Type B pancreatic cell (in vitro differentiated cells): Measurements from ENCODE around the gene TNS3. TPM values are rescaled to one million over a fixed set of nuclear protein-coding genes. Genes with fewer than 3 reads are reported as not detected.
A peak's percentile ranks its signal among the peaks of the same experiment; 100 is the strongest.

ENCODE experiments used
- DNase-seq: peaks from one replicate; pipeline ENCODE4 v3.0.0; 2021; ENCODE audit warnings: mixed read lengths; ENCODE audit not compliant: unreplicated experiment; ENCODE audit errors: extremely low spot score
- H3K27ac Mint-ChIP-seq: 2 replicates; pipeline ENCODE4 v1.8.0; 2021; ENCODE audit warnings: mild to moderate bottlenecking, mixed read lengths
- H3K27me3 Mint-ChIP-seq: 2 replicates; pipeline ENCODE4 v1.8.0; 2021; ENCODE audit warnings: mixed read lengths
- H3K36me3 Mint-ChIP-seq: 2 replicates; pipeline ENCODE4 v1.8.0; 2021; ENCODE audit warnings: mixed read lengths
- H3K4me1 Mint-ChIP-seq: one replicate; pipeline ENCODE4 v1.8.0; 2021; ENCODE audit warnings: mixed read lengths; ENCODE audit not compliant: unreplicated experiment
- H3K4me3 Mint-ChIP-seq: 2 replicates; pipeline ENCODE4 v1.8.0; 2021; ENCODE audit warnings: mild to moderate bottlenecking, mixed read lengths
- H3K9me3 Mint-ChIP-seq: 2 replicates; pipeline ENCODE4 v1.8.0; 2021; ENCODE audit warnings: mixed read lengths
- total RNA-seq: library from RNA; stranded (reverse); gene quantifications from 2 replicates; pipeline ENCODE4 v1.2.1, GENCODE V29; 2021; ENCODE audit warnings: low replicate concordance
- TF ChIP-seq, protein P1 (sequence below): fragments of 200-600 bp; sonication (generic); conservative IDR thresholded peaks from 2 replicates; pipeline ENCODE4 v1.5.0; 2021; ENCODE audit warnings: antibody characterized with exemption, mild to moderate bottlenecking

TNS3 gene
- total RNA-seq, 1 donor from 2014 or later, result 138 TPM

DNA sequence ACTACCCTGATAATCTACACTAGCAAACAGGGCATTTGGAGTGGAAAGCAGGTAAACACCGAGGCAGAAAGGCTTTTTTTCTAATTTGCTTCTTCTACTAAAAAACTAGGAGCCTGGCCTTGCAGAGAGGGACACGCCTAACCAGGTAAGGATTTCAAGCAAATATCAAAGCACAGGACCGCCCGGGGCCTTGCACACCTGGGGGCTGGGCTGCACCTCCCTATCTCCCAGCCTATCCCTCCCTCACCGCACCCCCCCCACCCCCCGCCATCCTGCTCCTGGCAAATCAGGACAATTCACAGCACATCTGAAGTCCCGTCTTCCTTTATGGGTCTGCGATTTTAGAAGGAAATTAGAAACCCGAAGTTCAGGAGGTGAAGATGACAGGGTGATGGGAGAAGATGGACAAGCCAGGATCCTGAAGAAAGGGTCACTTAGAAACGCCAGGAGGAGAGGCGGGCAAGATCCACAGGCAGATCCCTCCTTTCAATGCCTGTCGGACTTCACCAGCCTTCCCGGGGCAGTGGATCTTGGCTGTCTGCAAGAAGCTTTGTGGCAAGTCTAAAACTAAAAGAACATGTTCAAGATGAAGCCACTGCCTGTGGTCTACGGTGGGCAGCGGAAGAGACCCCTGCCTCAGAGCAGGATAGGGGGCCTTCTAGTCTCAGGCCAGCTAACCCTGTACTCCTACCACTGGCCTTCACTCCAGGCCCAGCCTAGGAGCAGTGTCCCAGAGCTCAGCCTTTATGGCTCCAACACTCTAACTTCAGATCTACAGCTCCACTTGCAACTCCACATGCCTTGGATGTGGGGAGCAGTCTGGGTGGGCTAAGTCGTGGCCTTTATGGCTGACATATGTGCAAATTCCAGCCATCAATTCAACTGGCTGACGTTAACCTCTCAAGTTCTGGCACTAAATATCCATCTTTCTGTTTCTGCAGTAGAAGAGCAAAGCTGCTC, 43.9 kb downstream of the TNS3 start:
- TF ChIP-seq, protein P1, sequence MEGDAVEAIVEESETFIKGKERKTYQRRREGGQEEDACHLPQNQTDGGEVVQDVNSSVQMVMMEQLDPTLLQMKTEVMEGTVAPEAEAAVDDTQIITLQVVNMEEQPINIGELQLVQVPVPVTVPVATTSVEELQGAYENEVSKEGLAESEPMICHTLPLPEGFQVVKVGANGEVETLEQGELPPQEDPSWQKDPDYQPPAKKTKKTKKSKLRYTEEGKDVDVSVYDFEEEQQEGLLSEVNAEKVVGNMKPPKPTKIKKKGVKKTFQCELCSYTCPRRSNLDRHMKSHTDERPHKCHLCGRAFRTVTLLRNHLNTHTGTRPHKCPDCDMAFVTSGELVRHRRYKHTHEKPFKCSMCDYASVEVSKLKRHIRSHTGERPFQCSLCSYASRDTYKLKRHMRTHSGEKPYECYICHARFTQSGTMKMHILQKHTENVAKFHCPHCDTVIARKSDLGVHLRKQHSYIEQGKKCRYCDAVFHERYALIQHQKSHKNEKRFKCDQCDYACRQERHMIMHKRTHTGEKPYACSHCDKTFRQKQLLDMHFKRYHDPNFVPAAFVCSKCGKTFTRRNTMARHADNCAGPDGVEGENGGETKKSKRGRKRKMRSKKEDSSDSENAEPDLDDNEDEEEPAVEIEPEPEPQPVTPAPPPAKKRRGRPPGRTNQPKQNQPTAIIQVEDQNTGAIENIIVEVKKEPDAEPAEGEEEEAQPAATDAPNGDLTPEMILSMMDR, result no peak
- no peak for DNase-seq
- Mint-ChIP-seq H3K9me3 (no peaks in the 10 kb centered on the region), H3K27ac (peak overlapping the region; percentile 67), H3K4me3 (peak overlapping the region; percentile 75), H3K27me3 (peaks cover 10% of the 10 kb centered on the region), H3K4me1 (peaks cover 58% of the 10 kb centered on the region), H3K36me3 (peaks cover 3% of the 10 kb centered on the region)

DNA sequence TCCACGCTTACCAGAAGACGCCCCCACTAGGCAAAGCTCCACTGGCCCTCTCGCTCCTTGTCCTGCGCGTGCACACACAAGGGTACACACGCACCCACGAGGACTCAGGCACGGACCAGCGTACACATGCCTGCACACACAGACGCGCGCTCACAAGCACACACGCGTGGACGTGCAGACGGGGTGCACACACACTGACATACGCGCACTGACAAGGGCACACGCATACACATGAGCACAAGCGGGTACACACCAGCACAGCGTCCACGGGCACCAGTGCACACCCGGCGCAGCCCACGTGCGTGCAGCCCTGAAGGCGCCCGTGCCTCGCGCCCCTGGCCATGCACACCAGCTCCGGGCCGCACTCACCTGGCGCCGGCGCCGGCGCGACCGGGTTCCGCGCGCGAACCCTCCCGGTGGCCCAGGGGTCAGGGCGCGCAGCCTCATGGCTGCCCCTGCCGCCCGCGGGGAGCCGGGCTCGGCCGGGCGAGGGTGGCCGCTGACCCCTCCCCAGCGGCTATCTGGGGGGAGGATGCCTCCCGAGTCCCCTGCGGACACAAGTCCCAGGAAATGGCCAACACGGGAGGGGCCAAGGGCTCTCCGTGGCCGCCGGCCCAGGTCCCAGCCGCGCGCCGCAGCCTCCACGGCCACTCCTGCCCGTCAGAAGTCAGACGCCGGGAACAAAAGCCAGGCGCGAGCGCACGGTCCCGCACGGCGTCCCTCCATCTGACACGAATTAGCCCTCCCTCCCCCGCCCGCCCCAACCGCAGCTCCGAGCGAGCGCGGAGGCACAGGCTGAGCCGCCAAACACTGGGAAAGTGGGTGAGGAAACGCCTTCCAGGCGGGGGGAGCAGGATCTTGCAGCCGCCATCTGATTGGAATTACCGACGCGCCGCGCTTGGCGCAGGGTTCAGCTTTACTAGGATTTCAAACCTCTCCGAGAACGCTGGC, 45.0 kb downstream of the TNS3 start:
- Mint-ChIP-seq H3K27me3 (peaks cover 10% of the 10 kb centered on the region), H3K4me1 (peaks cover 58% of the 10 kb centered on the region), H3K27ac (peak overlapping the region; percentile 90), H3K36me3 (peaks cover 8% of the 10 kb centered on the region), H3K9me3 (no peaks in the 10 kb centered on the region), H3K4me3 (peak overlapping the region; percentile 95)
- no peak for DNase-seq
- TF ChIP-seq, protein P1, result no peak

DNA sequence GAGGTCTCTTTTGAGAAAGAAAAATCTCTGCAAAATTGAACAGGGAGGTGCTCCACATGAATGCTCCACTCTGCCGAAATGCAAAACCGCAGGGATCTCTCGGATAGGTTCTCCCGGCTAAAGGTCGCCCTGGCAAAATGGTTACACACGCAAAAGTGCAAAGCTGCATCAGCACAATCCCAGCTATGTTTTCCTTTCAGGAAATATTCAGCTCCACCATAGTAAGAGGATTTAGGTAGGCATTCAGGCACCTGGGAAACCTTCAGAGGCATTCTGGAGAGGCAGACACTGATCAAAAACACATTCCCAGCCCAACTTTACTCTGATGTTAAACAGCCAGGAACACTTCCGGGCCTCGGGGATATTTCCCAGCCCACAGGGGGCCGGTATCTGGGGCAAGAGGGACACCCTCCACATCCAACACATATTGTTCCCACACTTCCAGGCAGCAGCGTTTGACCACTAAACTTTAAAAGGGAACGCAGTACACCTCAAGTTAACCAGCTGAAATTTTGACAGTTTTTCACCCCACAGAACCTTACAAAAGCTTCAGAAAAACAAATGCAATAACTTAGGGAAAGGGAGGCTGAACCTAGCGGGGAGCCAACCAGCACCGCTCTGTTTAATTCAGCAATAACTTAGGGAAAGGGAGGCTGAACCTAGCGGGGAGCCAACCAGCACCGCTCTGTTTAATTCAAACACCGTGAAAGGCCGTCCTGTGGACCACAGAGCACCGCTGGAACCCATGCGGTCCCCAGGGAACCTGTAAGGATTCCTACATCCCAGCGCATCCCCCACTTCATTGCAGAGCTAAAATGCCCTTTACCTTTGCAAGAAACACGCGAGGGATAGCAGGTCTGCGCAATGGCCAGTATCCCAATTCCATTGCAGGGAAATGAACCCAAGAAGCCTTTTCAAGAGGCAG, 45.9 kb downstream of the TNS3 start:
- TF ChIP-seq, protein P1, result no peak
- peaks cover 50% of the 10 kb centered on the region for H3K4me1 Mint-ChIP-seq
- peaks cover 8% of the 10 kb centered on the region for H3K36me3 Mint-ChIP-seq
- H3K9me3 Mint-ChIP-seq, result no peaks in the 10 kb centered on the region
- DNase-seq, result no peak
- H3K27ac Mint-ChIP-seq, result peak overlapping the region; percentile 90
- peaks cover 7% of the 10 kb centered on the region for H3K27me3 Mint-ChIP-seq
- peak overlapping the region; percentile 95 for H3K4me3 Mint-ChIP-seq

DNA sequence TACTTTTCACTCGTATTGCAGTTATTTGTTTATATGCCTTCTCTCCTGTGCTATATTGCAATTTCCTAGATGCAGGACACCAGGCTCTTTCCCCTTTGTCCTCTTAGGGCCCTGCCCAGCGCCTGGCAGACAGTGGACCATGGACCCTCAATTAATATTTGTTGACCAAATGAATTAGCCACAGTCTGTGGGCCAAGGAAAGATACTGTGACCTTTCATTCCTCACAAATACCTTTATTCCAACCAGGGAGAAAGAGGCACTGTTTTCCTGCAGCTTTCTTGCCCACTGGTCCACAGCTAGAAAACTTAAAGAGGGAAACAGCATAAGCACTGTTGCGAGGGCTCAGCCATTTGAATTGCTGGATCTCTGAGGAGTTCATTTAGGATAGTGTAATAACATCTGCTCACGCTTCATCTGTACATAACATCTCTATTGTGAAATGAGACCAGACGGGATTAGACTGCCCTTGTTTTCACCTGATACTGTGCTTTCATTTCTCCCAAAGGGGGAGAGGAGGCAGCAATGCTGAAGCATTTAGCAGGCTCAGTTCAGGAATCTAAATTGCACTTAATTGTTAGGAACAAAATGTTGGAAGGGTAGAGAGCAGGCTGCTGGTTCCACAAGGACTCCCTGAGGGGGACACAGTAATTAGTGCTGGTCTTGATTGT, 46.7 kb downstream of the TNS3 start:
- peak overlapping the region; percentile 95 for H3K4me3 Mint-ChIP-seq
- H3K36me3 Mint-ChIP-seq, result peaks cover 6% of the 10 kb centered on the region
- H3K27me3 Mint-ChIP-seq, result peaks cover 3% of the 10 kb centered on the region
- peaks cover 44% of the 10 kb centered on the region for H3K4me1 Mint-ChIP-seq
- peak overlapping the region; percentile 90 for H3K27ac Mint-ChIP-seq
- peaks cover 2% of the 10 kb centered on the region for H3K9me3 Mint-ChIP-seq
- no peak for DNase-seq
- TF ChIP-seq, protein P1, result no peak
